Smooth muscle cell of the brain vasculature (primary cell): Measurements from ENCODE around the gene TEX54.
"Not testable (repeated sequence)": the region's sequence is repeated elsewhere in the genome, so short reads cannot be mapped to it uniquely, and the experiment has no call there.

Experiments used
- DNase-seq: peaks from one replicate; pipeline ENCODE4 v3.0.0-alpha.2; 2012; ENCODE audit warnings: low read depth, low spot score

The TEX54 gene

DNA sequence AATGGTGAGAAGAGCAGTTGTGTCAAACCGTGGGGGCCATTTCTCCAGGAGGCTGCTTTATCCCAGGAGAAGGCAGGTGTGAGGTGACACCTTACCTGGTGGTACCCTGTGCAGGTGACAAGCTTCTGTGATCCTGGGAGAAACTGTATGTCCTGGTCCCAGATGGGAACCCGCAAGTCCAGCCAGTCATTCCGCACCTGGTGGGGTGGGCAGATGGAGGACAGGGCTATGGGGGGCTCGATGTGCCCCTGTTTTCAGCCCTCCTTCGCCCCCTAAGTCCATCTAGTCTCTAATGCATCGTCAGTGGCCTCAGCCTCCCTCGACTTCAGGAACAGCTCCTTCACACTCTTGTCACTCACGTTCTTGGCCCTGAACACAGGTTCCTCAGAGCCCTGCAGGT is 2.7 kb upstream of the TEX54 start:
- DNase-seq = no peak

DNA sequence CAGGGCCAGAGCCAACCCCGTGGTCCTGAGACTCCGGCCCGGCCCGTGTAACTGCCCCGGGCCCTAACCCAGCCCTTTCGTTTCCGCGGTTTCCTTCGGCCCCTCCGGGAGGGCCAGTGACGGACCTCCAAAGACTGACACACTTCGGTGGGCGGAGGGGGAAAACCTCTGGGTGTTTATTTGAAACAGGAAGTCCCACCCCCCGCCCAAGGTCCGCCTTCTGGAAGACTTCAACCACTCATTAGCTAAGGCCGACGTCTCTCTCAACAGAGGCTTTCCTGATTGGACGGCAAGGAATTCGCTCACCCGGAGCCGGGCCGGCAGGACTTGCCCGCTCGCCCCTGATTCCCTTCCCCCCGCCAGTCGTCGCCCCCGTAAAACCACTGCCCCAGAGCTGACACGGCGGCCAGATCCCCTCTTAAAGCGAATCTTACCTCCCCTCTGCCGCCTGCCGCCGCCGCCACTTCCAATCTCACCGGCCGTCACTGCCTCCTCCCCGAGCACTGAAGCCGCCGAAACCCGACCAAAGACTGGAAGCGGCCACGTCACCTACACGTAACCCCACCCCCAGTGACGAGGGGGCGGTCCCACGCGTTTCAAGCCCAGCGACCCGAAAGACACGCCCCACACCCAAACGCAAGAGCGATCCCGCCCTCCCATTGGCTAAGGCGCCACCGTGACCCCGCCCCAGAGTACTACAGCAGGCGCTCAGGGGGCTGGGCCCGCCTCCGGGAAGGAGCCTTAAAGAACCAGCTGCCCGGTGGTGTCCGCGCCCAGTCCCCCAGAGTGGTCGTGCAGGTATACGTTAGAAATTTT is 913 bp downstream of the TEX54 start, which contains the start of gene STX5:
Gene STX5, minus strand, starts transcription at position 532 of the 816 bp plus-strand sequence. CDS start 808 bp downstream, outside the sequence.
- DNase-seq = peak; percentile 99

DNA sequence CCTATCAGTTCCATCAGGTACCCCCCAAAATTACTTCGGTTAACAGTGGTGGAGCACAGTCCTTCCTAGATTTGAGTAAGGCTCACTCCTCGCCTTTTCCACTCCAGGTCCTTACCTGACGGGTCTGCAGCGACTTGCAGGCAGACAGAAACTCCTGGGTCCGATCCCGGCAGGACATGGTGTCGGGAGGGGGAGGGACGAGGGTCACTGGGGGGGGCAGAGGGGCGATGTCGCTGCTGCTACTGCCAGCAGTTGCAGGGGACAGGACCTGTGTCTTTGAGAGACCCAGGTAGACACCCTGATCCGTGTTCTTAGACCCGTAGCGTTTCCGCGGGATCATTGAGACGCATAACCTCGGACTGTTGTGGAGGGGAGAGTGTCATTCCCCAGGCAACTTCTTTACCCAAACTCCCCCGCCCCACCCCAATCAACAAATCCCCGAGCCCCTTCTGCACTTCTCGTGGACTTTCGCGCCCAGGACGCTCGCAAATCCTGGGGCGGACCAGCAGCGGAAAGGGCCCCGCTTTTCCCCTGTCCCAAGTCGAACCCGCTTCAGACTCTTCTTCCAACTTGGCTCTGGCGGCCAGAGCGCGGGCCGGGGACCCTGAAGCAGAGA is 1.6 kb downstream of the TEX54 start:
- DNase-seq = no peak

DNA sequence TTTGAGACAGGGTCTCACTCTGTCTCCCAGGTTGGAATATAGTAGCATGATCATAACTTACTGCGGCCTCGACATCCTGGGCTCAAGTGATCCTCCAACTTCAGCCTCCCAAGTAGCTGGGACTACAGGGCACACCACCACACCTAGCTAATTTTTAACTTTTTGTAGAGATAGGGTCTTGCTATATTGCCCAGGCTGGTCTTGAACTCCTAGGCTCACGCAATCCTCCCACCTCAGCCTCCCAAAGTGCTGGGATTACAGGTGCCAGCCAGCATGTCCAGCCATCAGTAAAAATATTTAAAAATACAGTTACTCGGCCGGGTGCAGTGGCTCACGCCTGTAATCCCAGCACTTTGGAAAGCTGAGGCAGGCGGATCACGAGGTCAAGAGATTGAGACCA is 4.5 kb downstream of the TEX54 start:
- DNase-seq = not testable (repeated sequence)

DNA sequence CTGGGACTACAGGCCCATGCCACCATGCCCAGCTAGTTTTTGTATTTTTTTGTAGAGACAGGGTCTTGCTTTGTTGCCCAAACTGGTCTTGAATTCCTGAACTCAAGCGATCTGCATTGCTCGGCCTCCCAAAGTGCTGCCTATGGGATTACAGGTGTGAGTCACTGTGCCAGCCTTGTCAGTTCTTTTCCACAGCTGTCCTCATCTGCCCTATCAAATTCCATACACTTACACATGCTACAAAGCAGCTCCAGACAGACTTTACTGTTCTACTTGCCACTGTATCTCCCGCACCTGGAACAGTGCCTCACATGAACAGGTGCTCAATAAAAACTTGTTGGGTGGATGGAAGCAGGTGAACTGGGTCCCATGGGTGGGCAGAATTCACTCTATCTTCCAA is 9.0 kb downstream of the TEX54 start:
- no peak for DNase-seq

DNA sequence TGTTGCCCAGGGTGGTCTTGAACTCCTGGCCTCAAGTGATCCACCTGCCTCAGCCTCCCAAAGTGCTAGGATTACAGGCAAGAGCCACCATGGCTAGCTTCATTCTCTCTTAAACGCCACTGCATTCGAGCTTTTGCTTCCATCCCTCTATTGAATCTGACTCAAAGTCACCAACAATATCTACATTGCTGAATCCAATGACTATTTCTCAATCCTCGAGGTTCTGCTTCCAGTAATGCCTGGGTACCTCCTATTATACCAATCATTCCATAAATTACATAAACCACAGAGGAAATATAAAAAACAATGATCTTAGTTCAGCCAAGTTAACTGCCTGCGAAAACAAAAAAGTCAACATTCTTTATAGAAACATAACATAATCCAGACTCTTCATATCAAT is 15.5 kb downstream of the TEX54 start:
- no peak for DNase-seq

DNA sequence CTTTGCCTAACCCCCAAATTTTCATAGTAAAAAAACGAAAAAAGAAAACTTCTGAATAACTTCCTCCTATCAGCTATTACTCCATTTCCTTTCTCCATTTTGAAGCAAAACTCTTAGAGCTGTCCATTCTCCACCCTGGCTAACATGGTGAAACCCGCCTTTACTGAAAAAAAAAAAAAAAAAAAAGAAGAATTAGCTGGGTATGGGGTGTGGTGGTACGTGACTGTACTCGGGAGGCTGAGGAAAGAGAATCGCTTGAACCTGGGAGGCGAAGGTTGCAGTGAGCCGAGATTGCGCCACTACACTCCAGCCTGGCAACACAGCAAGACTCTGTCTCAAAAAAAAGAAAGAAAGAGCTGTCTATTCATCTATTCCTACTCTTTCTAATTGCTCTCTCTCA is 16.1 kb downstream of the TEX54 start:
- DNase-seq = no peak

DNA sequence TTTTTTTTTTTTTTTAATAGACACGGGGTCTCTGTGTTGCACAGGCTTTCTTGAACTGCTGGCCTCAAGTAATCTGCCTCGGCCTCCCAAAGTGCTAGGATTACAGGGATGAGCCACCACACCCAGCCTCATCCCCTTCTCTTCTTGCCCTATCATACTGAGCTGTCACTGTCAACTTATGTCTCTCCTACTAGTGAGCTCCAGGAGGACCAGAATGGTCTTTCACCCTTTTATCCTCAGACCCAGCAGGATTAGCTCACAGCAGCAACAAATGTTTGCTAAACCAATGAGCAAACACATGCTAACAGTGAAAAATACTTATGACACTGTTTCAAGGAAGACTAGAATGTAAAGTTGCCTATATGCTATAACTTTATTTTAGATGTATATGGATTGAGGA is 21.0 kb downstream of the TEX54 start:
- DNase-seq = no peak

DNA sequence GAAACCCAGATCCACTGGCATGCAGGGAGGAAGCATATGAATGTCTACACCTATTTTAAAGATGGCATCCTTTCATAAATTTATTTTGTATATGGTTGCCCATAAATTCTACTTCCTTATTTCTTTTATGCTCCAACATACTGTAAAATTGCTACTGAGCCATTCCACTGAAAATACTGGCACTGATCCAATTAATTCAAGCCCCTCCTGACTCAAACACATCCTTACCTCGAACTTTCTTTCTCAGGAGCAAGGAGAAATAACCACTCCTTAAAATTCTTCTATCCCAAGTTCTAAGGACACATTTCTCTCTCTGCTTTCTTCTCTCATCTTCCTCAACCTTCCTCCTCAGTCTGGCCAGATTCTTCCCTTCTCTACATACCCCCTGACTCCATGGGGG is 21.9 kb downstream of the TEX54 start:
- DNase-seq = no peak

DNA sequence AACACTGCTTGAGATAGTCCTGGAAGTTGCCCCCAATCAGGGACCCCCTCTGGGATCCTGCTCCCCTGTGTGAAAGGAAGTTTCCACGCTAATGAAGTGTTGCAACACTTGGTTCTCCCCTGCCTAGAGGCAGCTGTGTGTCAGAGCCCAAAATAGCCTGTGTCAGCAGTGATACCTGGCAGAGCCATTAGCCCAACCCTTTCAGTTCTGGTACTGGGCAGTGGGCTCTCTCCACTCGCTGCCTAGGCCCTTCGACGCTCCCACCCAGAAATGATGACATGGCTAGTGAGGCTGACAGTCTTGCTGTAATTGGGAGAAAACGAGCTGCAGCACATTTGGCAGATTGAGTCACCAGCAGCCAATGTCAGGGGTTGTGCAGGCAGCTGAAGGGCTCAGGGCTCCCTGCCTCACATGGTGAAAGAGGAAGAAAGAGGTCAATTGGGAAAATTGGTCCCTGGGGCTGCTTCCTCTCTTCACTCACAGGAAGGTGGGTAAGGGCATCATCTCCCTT is 26.0 kb downstream of the TEX54 start:
- no peak for DNase-seq

DNA sequence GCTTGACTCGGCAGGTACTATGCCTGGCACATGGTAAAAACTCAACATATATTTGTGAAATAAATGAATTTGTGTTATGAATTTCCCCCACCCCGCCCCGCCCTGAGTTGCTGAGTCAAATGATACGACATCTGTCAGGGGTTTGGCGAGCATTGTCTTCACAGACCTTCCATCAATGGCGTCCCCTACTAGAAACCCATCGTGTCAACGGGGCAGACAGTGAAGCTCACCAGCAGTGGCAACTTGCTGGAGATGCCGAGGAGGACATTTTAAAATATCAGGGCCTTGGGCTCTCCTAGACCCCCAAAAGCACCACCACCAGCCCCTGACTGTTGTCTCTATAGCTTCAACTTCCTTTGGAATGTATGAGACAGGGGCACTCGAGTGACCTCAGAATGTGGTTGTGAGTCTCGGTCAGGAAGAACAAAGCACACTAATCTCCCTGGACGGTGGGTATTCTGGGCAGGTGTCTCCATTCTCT is 26.6 kb downstream of the TEX54 start:
- no peak for DNase-seq

DNA sequence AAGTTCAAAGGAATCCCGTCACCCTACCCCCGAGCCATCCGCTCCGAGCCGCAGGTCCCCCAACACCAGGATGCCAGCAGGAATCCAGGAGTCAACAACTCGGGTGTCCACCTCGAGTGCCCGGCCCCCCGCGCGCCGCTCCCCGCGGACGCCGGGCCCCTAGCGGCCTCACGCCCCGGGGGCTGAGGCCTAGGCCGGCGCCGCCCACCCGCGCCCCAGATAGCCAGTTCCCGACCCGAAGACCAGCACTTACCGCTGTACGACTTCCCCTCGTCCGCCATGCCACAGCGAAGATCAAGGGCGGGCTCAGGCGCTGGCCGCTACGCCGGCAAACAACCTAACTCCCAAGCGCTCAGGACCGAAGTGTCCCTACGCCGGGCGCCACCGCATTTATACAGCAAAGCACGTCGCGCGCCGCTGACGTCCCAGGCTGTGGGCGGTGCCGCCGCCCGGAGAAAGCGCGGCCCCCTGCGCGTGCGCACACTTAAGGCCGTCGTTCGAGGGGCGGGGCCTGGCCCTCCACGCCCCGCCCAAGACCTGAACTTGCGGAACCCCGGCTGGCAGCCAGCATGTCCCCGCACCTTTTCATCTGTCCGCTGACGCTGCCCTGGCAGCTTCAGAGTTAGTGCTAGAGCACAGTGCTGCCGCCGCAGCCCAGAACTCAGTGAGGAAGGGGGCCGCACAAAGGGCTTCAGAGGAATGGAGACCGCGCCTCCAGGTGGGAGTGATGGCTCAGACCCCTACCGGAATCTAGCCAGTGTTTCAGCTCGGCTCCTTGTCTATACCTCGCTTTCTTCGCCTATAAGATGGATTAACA is 27.4 kb downstream of the TEX54 start, which contains the start of gene NXF1:
Gene NXF1, minus strand, starts transcription at position 365 of the 817 bp plus-strand sequence. Its CDS starts 84 bp downstream, at position 281.
- DNase-seq = peak; percentile 89

DNA sequence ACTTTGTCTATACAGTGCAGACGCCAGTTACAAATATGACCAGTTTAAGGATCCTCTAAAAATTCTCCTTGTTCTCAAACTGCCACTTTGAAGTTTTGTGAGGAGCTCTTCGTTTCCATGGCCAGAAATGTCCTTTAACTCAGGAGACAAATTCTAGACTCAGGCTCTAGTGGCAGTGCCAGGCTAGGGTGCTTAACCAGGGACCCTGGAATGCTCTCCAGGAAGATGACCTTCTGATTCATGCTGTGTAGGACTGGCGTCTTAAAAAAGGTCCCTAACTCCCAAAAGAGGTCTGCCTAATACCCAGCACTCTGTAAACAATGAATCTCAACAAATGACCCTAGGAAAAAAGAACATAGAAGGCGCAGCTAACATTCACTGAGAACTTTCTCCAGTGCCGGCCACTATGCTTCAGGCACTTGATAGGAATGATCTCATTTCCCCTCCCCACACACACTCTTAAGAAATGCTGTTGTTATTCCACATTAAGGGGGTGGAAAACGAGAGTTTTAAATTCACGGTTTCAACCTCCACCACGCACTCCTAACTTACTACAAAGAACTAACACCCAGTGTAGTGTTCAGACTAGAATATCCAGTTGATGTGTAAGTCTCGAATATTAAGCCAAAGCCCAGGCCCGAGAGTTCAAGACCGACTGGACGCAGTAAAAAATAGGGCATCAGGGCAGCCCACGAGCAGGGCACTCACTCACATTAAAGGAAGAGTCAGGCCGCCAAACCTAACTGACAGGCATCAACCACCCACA is 28.1 kb downstream of the TEX54 start:
- no peak for DNase-seq

DNA sequence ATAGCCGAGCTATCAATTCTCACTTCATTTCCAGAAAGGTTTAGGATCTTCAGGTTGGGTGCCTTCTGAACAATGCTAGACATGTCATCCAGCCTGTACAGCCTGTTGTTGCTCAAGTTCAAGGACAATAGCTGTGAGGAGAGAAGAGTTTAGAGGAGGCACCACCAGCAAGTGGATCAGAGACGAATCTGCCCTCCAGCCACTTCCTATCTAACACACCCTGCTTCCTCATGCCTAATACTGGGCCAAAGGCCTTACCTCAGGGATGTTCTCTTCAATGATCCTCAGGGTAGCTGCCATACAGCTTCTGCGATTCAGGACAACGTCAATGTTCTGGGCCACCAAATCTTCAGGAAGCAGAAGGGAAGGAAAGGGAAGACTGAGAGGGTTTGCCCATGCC is 31.6 kb downstream of the TEX54 start:
- DNase-seq = no peak

DNA sequence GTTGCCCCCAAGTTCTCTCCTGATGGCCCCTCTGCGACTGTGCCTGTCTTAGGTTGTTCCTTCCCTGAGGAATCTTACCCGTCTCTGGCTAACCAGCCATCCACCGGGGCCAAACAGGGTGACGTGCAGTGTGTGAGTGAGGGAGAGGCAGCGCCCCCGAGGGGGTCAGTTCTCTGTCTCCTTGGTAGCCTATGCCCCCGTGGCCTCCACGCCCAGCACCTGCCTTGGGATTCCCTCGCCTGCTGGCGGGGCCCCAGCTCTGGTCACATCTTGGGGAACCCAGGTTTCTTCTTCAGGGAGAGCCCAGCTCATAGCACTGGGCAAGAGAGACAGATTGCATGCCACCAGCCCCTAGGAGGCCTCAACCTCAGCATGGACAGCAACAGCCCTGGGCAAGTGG is 33.2 kb downstream of the TEX54 start:
- no peak for DNase-seq

DNA sequence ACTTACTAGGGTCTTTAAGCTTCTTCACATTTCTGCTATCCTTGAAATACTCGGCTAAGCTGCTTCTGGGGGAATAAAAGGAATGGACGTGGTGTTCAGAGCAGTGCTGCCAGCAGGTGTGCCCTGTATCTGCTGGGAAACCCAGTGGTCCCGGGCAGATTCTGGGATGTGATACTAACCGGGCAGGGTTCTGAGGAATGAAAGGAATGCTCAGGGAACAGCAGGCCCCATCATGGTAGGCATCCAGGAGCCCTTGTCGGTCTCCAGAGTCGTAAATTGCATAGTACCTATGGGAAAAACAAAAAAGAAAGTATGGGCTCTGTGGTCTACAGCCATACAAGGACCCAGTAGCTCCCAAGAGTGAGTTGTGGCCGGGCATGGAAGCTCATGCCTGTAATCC is 36.4 kb downstream of the TEX54 start:
- no peak for DNase-seq

DNA sequence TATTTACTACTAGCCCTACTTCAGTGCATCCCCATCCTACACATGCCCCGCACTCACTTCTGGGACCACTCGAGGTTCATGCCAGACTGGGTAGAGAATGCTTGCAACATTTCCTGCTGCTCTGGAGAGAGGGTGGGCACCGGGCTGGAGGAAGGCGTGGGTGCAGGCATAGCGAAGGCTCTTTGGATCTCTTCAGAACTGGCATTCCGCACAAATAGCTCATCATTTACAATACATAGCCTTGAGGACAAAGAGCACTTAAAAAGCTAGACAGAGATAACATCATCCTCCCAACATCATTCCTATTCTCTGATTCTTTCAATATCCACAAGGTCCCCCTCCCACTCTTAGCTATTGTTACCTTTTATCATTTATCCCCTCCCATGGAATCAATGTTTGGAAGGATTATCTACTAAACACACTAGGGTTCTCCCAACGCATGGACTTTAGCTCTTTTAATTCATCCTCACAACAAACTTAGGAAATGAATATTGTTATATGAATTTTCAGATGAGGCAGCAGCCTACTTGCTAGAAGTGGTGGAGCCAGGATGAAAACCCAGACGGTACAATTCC is 38.4 kb downstream of the TEX54 start:
- DNase-seq = no peak

DNA sequence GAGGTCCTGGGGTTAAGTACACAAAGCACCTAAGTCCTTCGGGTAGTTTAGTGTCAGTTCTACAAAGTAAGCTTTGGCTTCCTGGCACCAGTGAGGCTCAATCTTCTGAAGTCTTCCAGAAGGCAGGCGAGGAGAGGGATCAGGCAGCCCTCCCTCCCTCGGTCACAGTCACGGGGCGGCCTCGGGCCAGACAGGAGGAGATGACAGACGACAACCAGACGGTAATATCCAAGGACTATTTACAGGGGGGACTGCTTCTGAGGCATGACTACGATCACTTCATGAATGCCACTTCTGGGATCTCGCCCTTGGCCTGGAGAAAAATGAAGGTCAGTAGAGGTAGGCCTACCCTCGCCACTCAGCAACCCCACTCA is 40.5 kb downstream of the TEX54 start:
- no peak for DNase-seq

DNA sequence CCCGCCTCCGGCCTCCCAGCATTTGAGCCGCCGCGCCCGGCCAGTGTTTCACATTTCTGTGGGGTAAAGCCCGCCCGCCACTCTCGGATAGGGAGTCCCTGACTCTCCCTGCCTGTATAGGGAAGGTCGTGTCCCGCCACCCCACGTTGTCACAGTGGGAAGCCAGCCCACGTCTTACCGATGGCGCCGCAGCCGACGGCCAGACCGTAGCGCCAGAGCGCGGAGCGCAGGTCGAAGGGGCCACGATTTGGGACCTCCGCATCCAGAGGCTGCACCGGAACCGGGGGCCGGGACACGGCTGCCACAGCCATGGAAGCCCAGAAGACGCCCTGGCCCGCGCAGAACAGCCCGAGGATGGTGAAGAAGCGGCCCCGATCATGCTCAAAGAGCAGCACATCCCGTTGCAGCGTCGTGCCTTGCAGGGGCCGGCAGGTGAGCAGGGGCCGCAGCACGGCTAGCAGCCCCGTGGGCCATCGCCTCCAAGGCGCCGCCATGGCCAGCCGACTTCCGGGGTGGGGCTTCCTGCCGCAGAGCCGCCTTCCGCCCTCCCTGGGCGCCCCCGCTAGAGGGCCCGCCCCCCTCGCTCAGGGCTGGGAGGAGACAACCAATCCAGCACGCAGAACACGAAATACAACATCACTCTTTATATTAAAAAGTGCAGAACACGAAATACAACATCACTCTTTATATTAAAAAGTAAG is 41.0 kb downstream of the TEX54 start, which contains the start of gene TMEM223:
Gene TMEM223, minus strand, starts transcription at position 506 of the 701 bp plus-strand sequence. Its CDS starts 12 bp downstream, at position 494.
- no peak for DNase-seq

DNA sequence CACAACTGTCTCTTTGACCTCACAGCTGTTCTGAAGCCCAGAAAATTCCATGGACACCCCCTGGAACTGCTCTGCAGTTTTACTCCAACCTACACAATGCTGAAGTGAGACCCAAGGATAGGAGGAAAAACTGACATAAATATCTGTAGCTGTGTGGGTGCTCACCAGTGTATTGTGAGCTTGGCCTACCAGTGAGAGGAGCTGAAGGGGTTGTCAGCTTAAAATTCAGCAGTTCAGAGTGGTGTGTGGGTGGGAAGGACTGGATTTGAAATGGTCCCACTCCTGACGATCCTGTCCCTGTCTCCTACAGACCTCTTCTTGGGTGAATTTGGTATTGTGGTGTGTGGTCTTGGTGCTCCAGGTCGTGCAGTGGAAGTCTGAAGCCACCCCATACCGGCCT is 43.1 kb downstream of the TEX54 start:
- DNase-seq = no peak
